Measurements from ENCODE around the gene YPEL1.

GRCh38 chr22:21760640-21761039, 25.0 kb upstream of the YPEL1 start:
- TF ChIP-seq ATF3 (IDR thresholded peaks at IDR 0.05; ENCODE audit: borderline replicate concordance, extremely low read depth, low read depth, low read length) (no peak), CTCF (IDR thresholded peaks at IDR 0.05 in 2 of 3, conservative IDR thresholded peaks at IDR 0.05 in 1 of 3; ENCODE audit: control insufficient read depth in 2 of 3, extremely low read depth in 1 of 3, insufficient read depth in 1 of 3, low read depth in 3 of 3, low read length in 3 of 3) (no peak), SKIL (IDR thresholded peaks at IDR 0.05; ENCODE audit: low read depth, poor library complexity, severe bottlenecking) (no peak), MAX (IDR thresholded peaks at IDR 0.05; ENCODE audit: low read depth, low read length) (no peak), POLR2A (IDR thresholded peaks at IDR 0.05; ENCODE audit: low read depth, low read length) (no peak), JUND (IDR thresholded peaks at IDR 0.05; ENCODE audit: low read depth, low read length) (no peak), ZBTB40 (IDR thresholded peaks at IDR 0.05; ENCODE audit: borderline replicate concordance) (no peak), RBBP5 (conservative IDR thresholded peaks at IDR 0.05) (no peak), CREB1 (IDR thresholded peaks at IDR 0.05; ENCODE audit: low read depth) (no peak), RELA (IDR thresholded peaks at IDR 0.05; ENCODE audit: borderline replicate concordance, partially characterized antibody) (no peak), EZH2 (IDR thresholded peaks at IDR 0.05; ENCODE audit: borderline replicate concordance, control insufficient read depth, low read depth, low read length) (no peak), SMC3 (IDR thresholded peaks at IDR 0.05; ENCODE audit: borderline replicate concordance, low read length) (no peak), TAF1 (IDR thresholded peaks at IDR 0.05; ENCODE audit: borderline replicate concordance, low read depth, low read length) (no peak), ZBED1 (IDR thresholded peaks at IDR 0.05; ENCODE audit: borderline replicate concordance) (no peak)

Data from GM12878 (cell line).